Endothelial cell of umbilical vein (primary cell): ENCODE data around the gene SEMA4C. TPM values are rescaled to one million over a fixed set of nuclear protein-coding genes. Genes with fewer than 3 reads are reported as not detected.

Experiments used
- Bru-seq: library from RNA; stranded (reverse); fragments of 400-500 nt; gene quantifications from one replicate; lab custom pipeline; 2021; lab: Mats Ljungman, UMichigan
- BruChase-seq, 2 experiments: library from RNA; stranded (reverse); fragments of 400-500 nt; gene quantifications; one replicate each; lab custom pipeline; 2021; lab: Mats Ljungman, UMichigan
- BruUV-seq: library from RNA; stranded (reverse); fragments of 400-500 nt; replicated peaks from 2 replicates; lab custom pipeline; 2021; lab: Mats Ljungman, UMichigan
- CTCF ChIA-PET: fragments of 300-600, 350-600 bp; sonication (Branson Sonifier 250); formaldehyde crosslinking; loops from one replicate; lab custom pipeline; 2021; ENCODE audit warnings: antibody characterized with exemption, inconsistent platforms; lab: Charles Lee
- POLR2A ChIA-PET: fragments of 300-600, 350-600 bp; sonication (Branson Sonifier 250); formaldehyde crosslinking; loops from one replicate; lab custom pipeline; 2021; ENCODE audit warnings: antibody characterized with exemption, inconsistent platforms; lab: Charles Lee
- DNase-seq: peaks from one replicate; pipeline ENCODE4 v3.0.0-alpha.2; 2011; ENCODE audit warnings: low read depth, low spot score
- FAIRE-seq: peaks from 2 replicates; lab custom pipeline; 2011; peaks lifted over from hg19 to GRCh38; lab: Jason Lieb, UNC
- H2AFZ ChIP-seq: 2 replicates; pipeline ENCODE4 v1.6.0; 2012; ENCODE audit warnings: low read depth, low read length, control low read depth, inconsistent platforms
- H3K27ac ChIP-seq: 2 replicates; pipeline ENCODE4 v1.5.1; 2011; ENCODE audit warnings: low read depth, mild to moderate bottlenecking, control low read depth, low read length, moderate library complexity; ENCODE audit not compliant: insufficient read depth
- H3K27me3 ChIP-seq, 2 experiments: 2 replicates each; pipeline versions ENCODE4 v1.6.0 to v1.6.1; 2011; ENCODE audit warnings: low read length in 2 of 2, mixed read lengths in 1 of 2; ENCODE audit not compliant: control insufficient read depth in 2 of 2, insufficient read depth in 2 of 2
- H3K36me3 ChIP-seq, 2 experiments: 2 replicates in 1 of 2; 3 replicates in 1 of 2; pipeline ENCODE4 v1.5.1; 2011; ENCODE audit warnings: low read length in 2 of 2, mild to moderate bottlenecking in 1 of 2, moderate library complexity in 1 of 2; ENCODE audit not compliant: control insufficient read depth in 2 of 2, insufficient read depth in 2 of 2; ENCODE audit errors: extremely low read depth in 1 of 2
- H3K4me1 ChIP-seq: 3 replicates; pipeline ENCODE4 v1.5.1; 2011; ENCODE audit warnings: mild to moderate bottlenecking, low read length; ENCODE audit not compliant: control insufficient read depth, insufficient read depth; ENCODE audit errors: extremely low read depth
- H3K4me2 ChIP-seq: 2 replicates; pipeline ENCODE4 v1.6.1; 2011; ENCODE audit warnings: low read length, control low read depth, mixed read lengths; ENCODE audit not compliant: insufficient read depth
- H3K4me3 ChIP-seq, 3 experiments: fragments of 200-600 bp in 1 of 3; sonication (generic), shearing (Covaris generic) in 1 of 3; replicated peaks in 1 of 3; 2 replicates each; pipeline ENCODE4 v1.5.1; 2011 to 2016; ENCODE audit warnings: control low read depth in 3 of 3, low read length in 3 of 3, mild to moderate bottlenecking in 2 of 3, inconsistent platforms in 1 of 3, low read depth in 1 of 3, moderate library complexity in 1 of 3; ENCODE audit not compliant: insufficient read depth in 1 of 3
- H3K79me2 ChIP-seq: 2 replicates; pipeline ENCODE4 v1.6.0; 2012; ENCODE audit warnings: low read length, inconsistent platforms; ENCODE audit not compliant: control insufficient read depth, insufficient read depth
- H3K9ac ChIP-seq: replicated peaks from 2 replicates; pipeline ENCODE3; 2011; ENCODE audit warnings: low read length, control low read depth; ENCODE audit not compliant: insufficient read depth; ENCODE audit errors: extremely low read depth
- H3K9me1 ChIP-seq: replicated peaks from 3 replicates; pipeline ENCODE4 v1.6.0; 2011; ENCODE audit warnings: mild to moderate bottlenecking, low read length; ENCODE audit not compliant: control insufficient read depth, insufficient read depth; ENCODE audit errors: extremely low read depth
- H3K9me3 ChIP-seq: replicated peaks from 2 replicates; pipeline ENCODE4 v1.5.1; 2012; ENCODE audit warnings: low read length, inconsistent platforms; ENCODE audit not compliant: control insufficient read depth, insufficient read depth
- H4K20me1 ChIP-seq: replicated peaks from 2 replicates; pipeline ENCODE3; 2011; ENCODE audit warnings: mild to moderate bottlenecking, low read length; ENCODE audit not compliant: control insufficient read depth, insufficient read depth; ENCODE audit errors: extremely low read depth
- EZH2 ChIP-seq: IDR thresholded peaks from 2 replicates; pipeline ENCODE4 v1.6.1; 2012; ENCODE audit warnings: borderline replicate concordance, low read depth, mild to moderate bottlenecking, moderate library complexity, low read length, inconsistent platforms; ENCODE audit not compliant: severe bottlenecking
- FOS ChIP-seq: IDR thresholded peaks from 2 replicates; pipeline ENCODE4 v1.6.1; 2011; ENCODE audit warnings: mild to moderate bottlenecking, low read length, moderate library complexity, borderline replicate concordance; ENCODE audit not compliant: insufficient read depth
- dilution Hi-C: fragments of 300-500 bp; cut with MboI; formaldehyde crosslinking; loops from one replicate; pipeline ENCODE4 v1.15.0; 2019; ENCODE audit warnings: low sequenced_read_pairs; ENCODE audit not compliant: extremely low pct_ligation_motif_present
- intact Hi-C: fragments of 100-400 bp; cut with micrococcal nuclease; formaldehyde crosslinking; loops from one replicate; pipeline ENCODE4 v1.10.0; 2022
- long read RNA-seq: library from polyadenylated mRNA; stranded (forward); transcript quantifications from one replicate; pipeline ENCODE4 v2.0.0, GENCODE V29; 2021
- polyA minus RNA-seq, 3 experiments: library from RNA; depleted of rRNA, polyadenylated mRNA; stranded (reverse); fragments of >200 nt; gene quantifications; 1 replicate in 1 of 3; 2 replicates in 2 of 3; pipeline ENCODE4 v1.2.3, GENCODE V29; 2011
- polyA plus RNA-seq, 4 experiments: library from polyadenylated mRNA; depleted of rRNA in 3 of 4; stranded (reverse) in 3 of 4; unstranded in 1 of 4; fragments of >200 nt; gene quantifications; 2 replicates each; pipeline versions ENCODE4 v1.2.1 to v1.2.3, GENCODE V29; 2011 to 2012; ENCODE audit warnings: missing spikeins in 1 of 4
- total RNA-seq: library from RNA; stranded (reverse); gene quantifications from 2 replicates; pipeline ENCODE4 v1.2.3, GENCODE V29; 2021

Gene SEMA4C
- total RNA-seq (13.1 and 17.3 TPM in 2 replicates), polyA plus RNA-seq (16.4 and 18.0 TPM in 2 replicates), polyA minus RNA-seq (25.8 and 28.9 TPM in 2 replicates), Bru-seq, nascent RNA (percentile 51 among the genes with signal in this experiment), BruChase-seq, experiment 1, labeled RNA remaining after a 6-hour chase (percentile 55 among the genes with signal in this experiment), BruChase-seq, experiment 2, labeled RNA remaining after a 2-hour chase (percentile 61 among the genes with signal in this experiment)
- polyA plus RNA-seq (2011; cell fraction: cytosol; rRNA removed): 10.2 and 13.0 TPM in 2 replicates
- polyA plus RNA-seq (2011; cell fraction: nucleus; rRNA removed): 24.5 and 30.6 TPM in 2 replicates
- polyA plus RNA-seq (2012): 9.3 and 14.6 TPM in 2 replicates
- 9.2 TPM for polyA minus RNA-seq (2011; cell fraction: cytosol; rRNA and poly(A)+ RNA removed)
- polyA minus RNA-seq (2011; cell fraction: nucleus; rRNA and poly(A)+ RNA removed): 6.7 and 10.3 TPM in 2 replicates
- long read RNA-seq: 0 reads

- CTCF ChIA-PET: interaction anchor here (6.5 kb wide), 1 partner anchor 11 kb away, joined by 81 read pairs; the partner anchor contains the start of gene ANKRD39
- no peaks in the 10 kb centered on the region for H3K9me3 ChIP-seq
- H3K9ac ChIP-seq: peak within 1 kb of the TSS; percentile 76
- DNase-seq (peak; percentile 45), FAIRE-seq (peak; percentile 28)
- H3K27me3 ChIP-seq: peaks cover 12 to 16% of the 10 kb centered on the region in 2 experiments
- H3K4me3 ChIP-seq: peak within 1 kb of the TSS; percentile 59 to 86 (median 65)
- no peaks in the 10 kb centered on the region for H4K20me1 ChIP-seq
- peak within 1 kb of the TSS; percentile 60 for H3K4me2 ChIP-seq
- peaks cover 33% of the 10 kb centered on the region for H3K4me1 ChIP-seq
- H3K36me3 ChIP-seq: peaks cover 1 to 7% of the 10 kb centered on the region in 2 experiments
- POLR2A ChIA-PET: no interaction called here
- dilution Hi-C loops (no loop called here), intact Hi-C loops (no loop called here)
- no peak within 1 kb of the TSS for H3K27ac ChIP-seq
- peak within 1 kb of the TSS; percentile 47 for H2AFZ ChIP-seq
- H3K79me2 ChIP-seq: no peaks in the 10 kb centered on the region
- no TSS peak for BruUV-seq
- TF ChIP-seq FOS (no peak), EZH2 (peak; percentile 48)
- H3K9me1 ChIP-seq: no peaks in the 10 kb centered on the region
Observed at GRCh38 chr2:96869822-96870625, at the start of gene SEMA4C. TSS of gene SEMA4C (minus strand) at chr2:96870080. CDS start at chr2:96867886, 2,194 bp downstream.
